Prostate gland (tissue), 2 donors: Measurements from ENCODE around the gene TMEM219.

ENCODE experiments used
- POLR2AphosphoS5 ChIP-seq: sonication (generic); formaldehyde crosslinking; IDR thresholded peaks from one replicate; pipeline ENCODE4 v1.6.1; 2017; ENCODE audit warnings: antibody characterized with exemption
- TF ChIP-seq, protein P1 (sequence below), 4 experiments: fragments of 200-600 bp in 2 of 4; fragments of 450-650 bp in 2 of 4; sonication (generic) in 2 of 4; IDR thresholded peaks; 1 replicate in 3 of 4; 2 replicates in 1 of 4; pipeline ENCODE4 v1.5.1; 2016 to 2019; ENCODE audit warnings: antibody characterized with exemption in 4 of 4, mild to moderate bottlenecking in 2 of 4, moderate library complexity in 2 of 4

DNA sequence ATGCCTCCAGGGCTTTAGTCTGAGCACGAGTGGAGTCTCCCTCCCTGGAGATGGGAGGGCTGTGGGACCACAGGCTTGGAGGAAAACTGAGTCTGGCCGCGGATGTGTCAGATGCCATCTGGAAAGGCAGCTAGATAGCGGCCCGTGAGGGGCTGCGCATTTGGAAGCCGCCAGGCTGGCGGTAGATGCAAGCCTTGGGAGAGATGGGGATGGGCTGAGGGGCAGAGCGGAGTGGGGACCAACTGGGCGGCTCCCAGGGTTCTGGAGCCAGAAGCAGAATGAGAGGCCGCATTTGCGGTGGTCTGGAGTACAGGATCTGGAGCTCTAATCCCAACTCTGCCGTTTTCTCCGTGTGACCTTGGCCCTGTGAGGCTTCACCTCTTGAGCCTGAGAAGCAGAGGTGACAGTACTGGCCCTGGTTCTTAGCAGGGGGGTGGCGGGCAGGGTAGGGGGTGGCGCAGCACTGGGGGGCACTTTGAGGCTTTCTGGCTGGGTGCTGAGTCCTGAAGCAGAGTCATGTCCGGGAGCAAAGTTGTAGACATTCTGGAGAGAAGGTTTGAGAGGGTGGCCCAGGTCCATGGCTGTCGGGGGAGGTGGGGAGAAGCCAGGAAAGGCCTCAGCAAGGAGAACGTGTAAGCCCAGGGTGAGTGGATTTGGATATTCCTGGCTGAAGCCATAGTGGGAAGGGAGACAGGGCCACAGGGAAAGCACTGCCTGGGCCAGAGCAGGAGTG is 40.9 kb downstream of the TMEM219 start:
- TF ChIP-seq, protein P1, sequence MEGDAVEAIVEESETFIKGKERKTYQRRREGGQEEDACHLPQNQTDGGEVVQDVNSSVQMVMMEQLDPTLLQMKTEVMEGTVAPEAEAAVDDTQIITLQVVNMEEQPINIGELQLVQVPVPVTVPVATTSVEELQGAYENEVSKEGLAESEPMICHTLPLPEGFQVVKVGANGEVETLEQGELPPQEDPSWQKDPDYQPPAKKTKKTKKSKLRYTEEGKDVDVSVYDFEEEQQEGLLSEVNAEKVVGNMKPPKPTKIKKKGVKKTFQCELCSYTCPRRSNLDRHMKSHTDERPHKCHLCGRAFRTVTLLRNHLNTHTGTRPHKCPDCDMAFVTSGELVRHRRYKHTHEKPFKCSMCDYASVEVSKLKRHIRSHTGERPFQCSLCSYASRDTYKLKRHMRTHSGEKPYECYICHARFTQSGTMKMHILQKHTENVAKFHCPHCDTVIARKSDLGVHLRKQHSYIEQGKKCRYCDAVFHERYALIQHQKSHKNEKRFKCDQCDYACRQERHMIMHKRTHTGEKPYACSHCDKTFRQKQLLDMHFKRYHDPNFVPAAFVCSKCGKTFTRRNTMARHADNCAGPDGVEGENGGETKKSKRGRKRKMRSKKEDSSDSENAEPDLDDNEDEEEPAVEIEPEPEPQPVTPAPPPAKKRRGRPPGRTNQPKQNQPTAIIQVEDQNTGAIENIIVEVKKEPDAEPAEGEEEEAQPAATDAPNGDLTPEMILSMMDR (IDR thresholded peaks at IDR 0.05), result no peak
- TF ChIP-seq POLR2AphosphoS5, result no peak
